ENCODE measurements around the gene NTM. TPM values are rescaled to one million over a fixed set of nuclear protein-coding genes. Genes with fewer than 3 reads are reported as not detected.

NTM gene
- total RNA-seq, 2 donors from 2014 or later, result not detected

GRCh38 chr11:132072044-132072857 is 701.8 kb downstream of the NTM start:
- Histone ChIP-seq H3K4me3 (no peak overlapping the region), H3K27ac (no peak overlapping the region), H3K4me1 (ENCODE audit: control insufficient read depth in 1 of 2, low read depth in 2 of 2) (no peaks in the 10 kb centered on the region), H3K27me3 (replicated peaks; ENCODE audit: insufficient read depth) (no peaks in the 10 kb centered on the region), H3K9me3 (no peaks in the 10 kb centered on the region), H3K36me3 (no peaks in the 10 kb centered on the region)
- DNase-seq (ENCODE audit: low spot score) (no peak), ATAC-seq (ENCODE audit: insufficient number of reproducible peaks, low FRiP score, low read depth) (no peak)
- TF ChIP-seq CTCF (IDR thresholded peaks at IDR 0.05), result no peak

- H3K27ac ChIP-seq, result no peak overlapping the region
- TF ChIP-seq CTCF (IDR thresholded peaks at IDR 0.05), result no peak
- no peak for ATAC-seq (ENCODE audit: insufficient number of reproducible peaks, low FRiP score, low read depth)
- H3K4me1 ChIP-seq (ENCODE audit: control insufficient read depth in 1 of 2, low read depth in 2 of 2), result no peaks in the 10 kb centered on the region
- no peak overlapping the region for H3K4me3 ChIP-seq
- no peak for DNase-seq (ENCODE audit: low spot score)
- H3K27me3 ChIP-seq (replicated peaks; ENCODE audit: insufficient read depth), result no peaks in the 10 kb centered on the region
- no peaks in the 10 kb centered on the region for H3K9me3 ChIP-seq
- H3K36me3 ChIP-seq, result no peaks in the 10 kb centered on the region
Observed at GRCh38 chr11:132072858-132073211, 702.4 kb downstream of the NTM start.

GRCh38 chr11:132073787-132074186 is 703.4 kb downstream of the NTM start:
- Histone ChIP-seq H3K27me3 (replicated peaks; ENCODE audit: insufficient read depth) (no peaks in the 10 kb centered on the region), H3K27ac (no peak overlapping the region), H3K4me1 (ENCODE audit: control insufficient read depth in 1 of 2, low read depth in 2 of 2) (no peaks in the 10 kb centered on the region), H3K36me3 (no peaks in the 10 kb centered on the region), H3K4me3 (no peak overlapping the region), H3K9me3 (no peaks in the 10 kb centered on the region)
- TF ChIP-seq CTCF (IDR thresholded peaks at IDR 0.05), result no peak
- ATAC-seq (ENCODE audit: insufficient number of reproducible peaks, low FRiP score, low read depth), result no peak
- DNase-seq (ENCODE audit: low spot score), result no peak

GRCh38 chr11:132075447-132075846 is 705.0 kb downstream of the NTM start:
- Histone ChIP-seq H3K36me3 (no peaks in the 10 kb centered on the region), H3K27ac (no peak overlapping the region), H3K27me3 (replicated peaks; ENCODE audit: insufficient read depth) (no peaks in the 10 kb centered on the region), H3K4me3 (no peak overlapping the region), H3K4me1 (ENCODE audit: control insufficient read depth in 1 of 2, low read depth in 2 of 2) (no peaks in the 10 kb centered on the region), H3K9me3 (no peaks in the 10 kb centered on the region)
- TF ChIP-seq CTCF (IDR thresholded peaks at IDR 0.05), result no peak
- ATAC-seq (ENCODE audit: insufficient number of reproducible peaks, low FRiP score, low read depth), result no peak
- DNase-seq (ENCODE audit: low spot score), result no peak

- Histone ChIP-seq H3K4me3 (no peak overlapping the region), H3K36me3 (no peaks in the 10 kb centered on the region), H3K9me3 (no peaks in the 10 kb centered on the region), H3K27me3 (replicated peaks; ENCODE audit: insufficient read depth) (no peaks in the 10 kb centered on the region), H3K27ac (no peak overlapping the region), H3K4me1 (ENCODE audit: control insufficient read depth in 1 of 2, low read depth in 2 of 2) (no peaks in the 10 kb centered on the region)
- ATAC-seq (ENCODE audit: insufficient number of reproducible peaks, low FRiP score, low read depth) (no peak), DNase-seq (ENCODE audit: low spot score) (no peak)
- TF ChIP-seq CTCF (IDR thresholded peaks at IDR 0.05), result no peak
Observed at GRCh38 chr11:132077416-132077815, 707.0 kb downstream of the NTM start.
